ENCODE measurements around the gene CACNG4.
"Not testable (repeated sequence)": the region's sequence is repeated elsewhere in the genome, so short reads cannot be mapped to it uniquely, and the experiment has no call there.

The CACNG4 gene

DNA sequence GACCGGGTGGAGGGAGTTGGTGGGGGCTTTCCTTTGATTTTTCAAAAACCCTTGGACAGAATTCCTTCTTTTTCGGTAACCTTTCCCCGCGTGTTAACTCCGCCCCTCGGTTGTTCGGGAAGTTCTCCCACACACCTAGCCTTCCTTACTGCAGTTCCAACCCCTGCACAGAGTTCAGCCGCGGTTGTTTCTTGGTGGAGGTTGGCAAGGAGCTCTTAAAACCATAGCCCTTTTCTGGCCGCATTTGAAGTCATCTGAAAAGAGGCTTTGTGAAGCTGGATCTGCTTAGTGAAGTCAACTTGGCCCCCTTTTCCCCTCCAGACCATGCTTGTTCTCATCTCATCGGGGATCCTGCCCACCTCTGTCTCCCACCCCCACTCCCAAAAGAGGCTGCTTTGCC is 1.8 kb downstream of the CACNG4 start:
- no peak for DNase-seq

DNA sequence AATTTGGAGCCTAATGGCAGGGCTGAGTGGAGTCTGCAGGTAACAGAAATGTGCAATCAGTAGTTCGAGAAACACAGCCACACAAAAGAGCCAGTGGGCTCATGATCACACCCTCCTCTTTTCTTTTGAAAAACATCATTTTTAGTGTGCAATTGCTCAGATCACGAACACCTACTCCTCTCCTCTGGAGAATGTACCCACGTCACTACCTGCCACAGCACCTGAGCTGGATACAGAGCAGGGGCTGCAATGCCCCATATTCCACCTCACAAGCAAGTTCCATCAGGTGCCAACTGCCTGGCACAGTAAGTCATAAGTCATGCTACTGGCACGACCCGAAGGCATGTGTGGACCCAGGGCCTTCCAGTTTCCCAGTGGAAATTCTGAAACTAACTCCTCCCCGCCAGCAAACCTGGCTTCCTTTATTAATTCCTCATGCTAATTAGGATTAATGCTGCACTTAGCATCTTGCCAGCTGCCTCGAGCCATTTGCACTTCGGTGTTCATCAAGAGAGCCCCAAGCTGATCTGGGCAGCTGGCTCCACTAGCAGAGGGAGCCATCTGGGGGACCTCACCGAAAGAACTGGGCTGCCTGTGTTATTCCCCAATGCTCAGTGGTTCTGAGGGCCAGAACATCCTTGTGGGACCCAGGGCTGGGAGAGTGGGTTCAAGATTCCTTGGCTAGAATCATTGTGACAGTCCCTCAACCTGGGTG is 2.4 kb downstream of the CACNG4 start:
- no peak for DNase-seq

DNA sequence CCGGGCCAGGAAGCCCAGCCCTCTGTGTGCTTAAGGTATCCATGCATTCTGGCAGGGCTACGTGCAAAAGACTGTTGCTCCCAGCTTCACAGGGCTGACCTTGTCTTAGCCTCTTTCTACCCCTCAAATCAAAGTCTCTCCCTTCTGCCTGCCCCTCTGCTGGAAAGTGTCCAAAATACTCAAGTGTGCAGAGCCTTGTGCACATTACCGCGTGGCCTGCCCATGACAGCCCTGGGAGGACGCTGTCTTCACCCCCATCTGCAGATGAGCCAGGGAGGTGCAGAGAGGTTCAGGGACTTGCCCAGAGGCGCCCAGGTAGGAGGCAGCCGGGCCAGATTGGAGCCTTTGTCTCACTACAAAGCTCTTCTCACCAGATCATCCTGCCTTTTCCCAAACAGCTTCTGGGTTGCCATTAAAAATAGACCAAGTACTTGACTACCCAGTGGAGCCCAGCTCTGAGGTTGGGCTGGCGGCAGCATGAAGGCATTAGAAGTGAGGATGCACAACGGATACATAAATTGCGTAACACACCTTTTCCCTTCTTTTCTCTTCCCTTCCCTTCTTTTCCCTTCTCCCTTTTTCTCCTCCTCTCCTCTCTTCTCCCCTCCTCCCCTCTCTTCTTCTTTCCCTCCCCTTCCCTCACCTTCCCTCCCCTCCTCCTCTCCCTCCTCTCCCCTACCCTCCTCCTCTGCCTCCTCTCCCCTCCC is 3.5 kb downstream of the CACNG4 start:
- no peak for DNase-seq

DNA sequence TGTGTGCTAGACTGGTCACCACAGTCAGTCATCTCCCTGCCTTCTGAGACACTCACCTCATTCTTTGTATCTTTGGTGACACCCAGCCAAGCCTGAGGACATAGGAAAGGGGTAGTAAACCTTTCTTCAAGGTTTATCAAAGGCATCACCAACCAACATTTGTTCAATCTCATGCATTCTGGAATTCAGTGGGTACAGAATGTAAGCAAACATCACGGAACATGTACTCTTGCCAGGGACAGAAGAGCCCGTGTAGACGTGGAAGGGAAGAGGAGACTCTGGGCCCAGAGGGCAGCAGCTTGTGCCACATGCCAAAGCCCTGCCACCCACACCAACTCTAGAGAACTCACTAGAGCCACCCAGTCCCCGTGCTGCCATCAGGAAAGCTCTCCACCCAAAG is 4.4 kb downstream of the CACNG4 start:
- DNase-seq, result no peak

DNA sequence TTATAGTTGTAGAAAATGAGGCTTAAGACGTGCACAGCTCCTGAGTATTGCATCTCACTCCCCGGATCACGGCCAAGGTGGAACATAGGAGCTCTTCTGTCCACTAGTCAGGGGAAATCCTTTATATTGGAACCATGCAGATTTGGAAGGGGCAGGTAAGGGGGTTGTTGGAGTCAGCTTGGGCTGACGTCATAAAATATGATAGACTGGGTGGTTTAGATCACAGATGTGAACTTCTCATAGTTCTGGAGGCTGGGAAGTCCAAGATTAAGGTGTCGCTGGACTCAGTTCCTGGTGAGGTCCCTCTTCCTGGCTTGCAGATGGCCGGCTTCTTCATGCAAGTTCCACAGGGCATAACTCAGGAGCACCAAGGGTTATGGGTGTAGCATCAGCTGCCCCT is 5.6 kb downstream of the CACNG4 start:
- DNase-seq, result no peak

DNA sequence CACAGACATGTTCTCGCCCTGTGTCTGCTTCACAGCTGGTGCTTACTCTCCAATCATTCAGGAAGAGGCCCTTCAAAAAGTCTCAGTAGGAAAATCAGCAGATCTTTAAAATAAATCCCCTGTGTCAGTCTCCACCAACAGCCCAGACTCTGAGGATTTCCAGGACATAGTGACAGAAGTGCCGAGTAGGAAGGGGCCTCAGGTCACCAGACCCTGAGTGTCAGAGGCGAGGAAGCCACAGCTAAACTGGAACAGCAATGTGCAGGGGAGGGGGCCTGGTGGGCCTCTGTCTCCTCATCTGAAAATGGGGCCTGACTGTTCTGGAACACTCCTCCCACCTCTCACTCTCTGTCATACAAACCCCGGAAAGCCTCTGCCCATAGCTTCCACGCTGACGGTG is 6.3 kb downstream of the CACNG4 start:
- no peak for DNase-seq

DNA sequence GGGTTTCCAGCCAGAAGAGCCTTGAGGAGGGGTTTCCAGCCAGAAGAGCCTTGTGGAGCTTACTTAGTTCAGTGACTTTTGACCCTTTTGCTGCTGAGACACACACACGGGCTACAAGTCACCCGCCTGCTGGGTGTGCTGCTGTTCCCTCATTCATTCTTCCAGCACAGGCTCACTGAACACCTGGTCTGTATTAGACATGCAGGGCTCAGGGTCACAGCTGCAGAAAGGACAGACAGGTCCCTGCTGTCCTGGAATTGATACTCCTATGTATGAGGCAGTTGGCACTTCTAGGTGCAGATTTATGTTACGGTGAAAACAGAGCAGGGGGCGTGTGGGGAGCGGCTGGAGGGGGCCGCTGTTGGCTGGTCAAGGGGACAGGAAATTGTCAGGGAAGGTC is 6.8 kb downstream of the CACNG4 start:
- no peak for DNase-seq

DNA sequence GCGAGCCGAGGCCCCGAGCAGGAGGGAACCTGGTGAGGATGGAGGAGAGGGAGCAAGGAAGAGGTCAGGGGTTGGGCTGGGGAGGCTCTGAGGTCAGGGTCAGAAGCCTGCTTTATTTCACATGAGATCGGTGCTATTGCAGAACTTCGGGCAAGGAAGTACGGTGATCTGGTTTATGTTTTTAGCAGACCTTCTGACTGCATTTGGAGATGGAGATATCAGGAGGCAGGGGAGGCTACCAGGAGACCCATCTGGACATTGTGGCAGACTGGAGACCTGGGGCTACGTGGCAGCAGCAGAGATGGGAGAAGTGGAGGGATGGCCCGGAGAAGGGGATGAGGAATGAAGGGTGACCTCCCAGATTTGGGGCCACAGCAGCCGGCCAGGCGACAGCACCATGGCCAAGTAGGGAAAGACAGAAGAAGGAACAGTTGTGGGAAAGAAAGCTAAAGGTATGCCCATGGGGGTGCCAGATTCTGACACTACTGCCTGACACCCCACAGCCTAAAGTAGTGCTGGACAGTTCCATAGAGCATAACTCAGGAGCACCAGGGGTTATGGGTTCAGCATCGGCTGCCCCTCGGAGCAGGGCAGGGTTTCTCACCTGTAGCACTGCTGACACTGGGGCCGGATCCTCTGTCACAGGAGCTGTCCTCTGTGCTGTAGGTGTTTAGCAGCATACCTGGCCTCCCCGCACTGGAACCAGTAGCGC is 7.4 kb downstream of the CACNG4 start:
- no peak for DNase-seq

DNA sequence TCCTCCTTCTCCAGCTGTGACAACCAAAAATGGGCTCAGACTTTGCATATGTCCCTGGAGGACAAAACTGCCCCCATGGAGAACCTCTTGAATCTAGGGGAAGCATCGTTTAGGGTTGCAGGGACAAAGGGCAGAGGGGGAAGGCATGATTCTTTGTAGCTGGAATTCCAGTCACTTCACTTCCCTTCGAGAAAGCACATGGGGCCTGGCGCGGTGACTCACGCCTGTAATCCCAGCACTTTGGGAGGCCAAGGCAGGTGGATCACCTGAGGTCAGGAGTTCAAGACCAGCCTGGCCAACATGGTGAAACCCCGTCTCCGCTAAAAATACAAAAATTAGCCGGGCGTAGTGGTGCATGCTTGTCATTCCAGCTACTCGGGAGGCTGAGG is 7.9 kb downstream of the CACNG4 start:
- DNase-seq, result not testable (repeated sequence)

DNA sequence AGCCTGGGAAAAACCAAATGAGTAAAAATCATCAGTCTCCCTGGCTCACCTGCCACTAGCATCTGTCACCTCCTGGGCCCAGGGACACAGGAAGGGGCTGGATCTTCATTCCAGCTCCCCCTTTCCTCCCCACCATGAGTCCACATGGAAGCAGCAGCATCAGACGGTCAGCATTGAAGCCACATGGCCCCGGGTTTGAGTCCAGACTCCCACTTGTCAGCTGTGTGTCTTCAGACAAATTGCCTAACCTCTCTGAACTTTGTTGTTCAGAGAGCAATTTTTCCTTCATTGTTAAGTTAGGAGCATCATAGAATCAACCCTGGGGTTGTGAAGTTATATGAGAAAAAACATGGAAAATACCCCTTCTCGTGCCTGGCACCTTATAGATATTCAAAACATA is 10.7 kb downstream of the CACNG4 start:
- no peak for DNase-seq

DNA sequence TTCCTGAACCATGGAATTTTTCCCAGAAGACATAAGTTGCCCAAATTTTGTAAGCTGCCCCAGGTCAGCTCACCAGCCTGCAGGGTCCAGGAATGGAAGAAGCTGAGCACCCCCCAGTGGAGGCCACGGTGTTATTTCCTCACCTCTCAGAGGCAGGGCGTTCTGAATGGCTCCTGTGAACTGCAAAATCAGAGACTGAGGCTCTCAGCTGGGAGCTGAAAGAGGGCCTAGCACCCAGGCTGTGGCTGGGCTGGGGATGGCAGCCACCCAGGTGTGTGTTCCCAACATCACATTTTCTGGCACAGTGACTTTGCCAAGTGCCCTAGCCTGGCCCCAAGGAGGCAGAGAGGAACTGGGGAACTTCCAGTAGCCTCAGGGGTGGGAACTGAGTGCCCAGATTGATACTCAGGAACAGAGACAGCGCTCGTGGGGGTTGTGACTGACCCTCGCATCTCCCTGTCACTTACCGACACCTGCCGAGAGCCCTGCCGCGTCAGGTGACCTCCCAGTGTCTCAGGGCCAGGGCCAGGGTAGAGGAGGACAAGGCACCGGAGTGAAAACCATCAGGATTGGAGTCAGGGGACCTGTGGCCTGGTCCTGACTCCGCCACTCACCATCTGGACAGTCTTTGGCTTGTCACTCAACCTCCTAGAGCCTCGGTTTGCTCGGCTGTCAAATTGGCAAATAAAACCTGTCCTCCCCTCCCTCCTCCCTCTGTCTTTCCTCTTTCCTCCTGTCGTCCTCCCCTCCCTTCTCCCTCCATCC is 11.3 kb downstream of the CACNG4 start:
- no peak for DNase-seq

DNA sequence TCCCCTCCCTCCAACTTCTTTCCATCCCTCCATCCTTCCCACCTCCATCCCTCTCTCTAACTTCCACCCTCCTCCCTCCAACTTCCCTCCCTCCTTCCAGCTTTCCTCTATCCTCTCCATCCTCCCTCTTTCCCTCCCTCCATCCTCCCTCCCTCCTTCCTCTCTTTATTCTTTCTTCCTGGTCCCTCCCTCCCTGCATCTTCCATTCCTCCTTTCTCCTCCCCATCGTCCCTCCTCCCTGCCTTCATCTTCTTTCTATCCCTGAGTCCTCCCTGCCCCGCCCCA is 11.8 kb downstream of the CACNG4 start:
- DNase-seq, result no peak

DNA sequence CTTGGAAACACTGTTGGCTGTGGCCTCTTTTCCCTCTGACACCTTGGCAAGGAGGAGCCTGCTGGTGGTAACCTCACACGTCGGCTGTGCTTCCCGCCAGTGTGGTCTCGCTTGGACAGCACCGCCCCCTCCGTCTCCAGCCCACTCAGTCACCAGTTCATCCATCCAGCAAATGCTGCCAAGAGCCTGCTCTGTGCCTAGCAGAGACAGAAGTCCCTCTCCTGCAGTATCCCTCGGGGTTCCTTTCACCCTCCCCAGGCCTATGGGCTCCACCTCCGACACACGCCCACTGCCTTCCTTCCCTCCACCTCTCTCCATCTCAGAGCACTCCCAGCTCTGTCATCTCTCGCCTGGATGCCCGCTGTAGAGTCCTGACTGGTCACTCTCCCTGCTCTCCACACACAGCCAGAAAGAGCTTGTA is 12.3 kb downstream of the CACNG4 start:
- DNase-seq, result no peak

DNA sequence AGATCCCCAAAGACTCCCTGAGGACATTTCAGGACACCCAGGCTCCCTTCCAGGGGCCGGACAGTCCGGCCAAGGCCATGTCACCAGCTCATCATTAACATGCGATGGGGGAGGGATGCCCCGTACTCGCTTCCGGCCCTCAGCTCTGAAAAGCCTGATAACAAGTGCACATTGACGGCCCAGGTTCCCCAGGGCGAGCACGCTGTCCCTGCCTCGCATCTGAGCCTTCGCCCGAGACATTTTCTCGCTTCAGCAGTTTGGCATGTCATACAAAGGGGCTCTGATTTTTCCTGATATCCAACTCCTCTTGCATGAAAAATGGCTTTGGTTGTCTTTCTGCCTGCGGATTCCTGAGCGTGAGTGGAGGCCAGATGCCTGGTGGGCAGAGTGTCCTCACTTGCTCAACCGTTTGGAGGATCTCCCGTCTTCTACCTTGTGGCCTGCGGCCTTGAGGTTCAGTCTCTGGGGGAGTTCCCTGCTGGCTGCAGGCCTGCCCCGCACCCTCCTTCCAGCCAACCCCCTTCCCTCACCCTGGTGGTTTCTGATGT is 14.1 kb downstream of the CACNG4 start:
- no peak for DNase-seq

DNA sequence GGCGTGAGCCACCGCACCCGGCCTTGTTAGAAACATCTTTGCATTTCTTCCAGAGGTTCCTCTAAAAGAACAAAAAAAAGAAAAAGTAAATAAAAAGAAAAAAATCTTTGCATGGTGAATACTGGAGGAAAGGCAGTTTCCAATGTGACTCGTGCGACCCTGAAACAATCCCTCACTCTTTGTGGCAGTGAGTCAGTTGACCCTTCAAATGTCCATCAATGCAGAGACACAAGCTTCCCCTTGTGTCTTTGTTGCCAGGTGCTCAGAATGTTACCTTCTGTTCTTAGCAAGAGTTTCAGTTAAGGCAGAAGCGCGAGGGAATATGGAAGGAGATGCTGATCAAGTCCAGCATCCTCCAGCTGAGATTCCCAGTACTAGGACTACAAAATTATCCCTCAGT is 16.4 kb downstream of the CACNG4 start:
- no peak for DNase-seq

DNA sequence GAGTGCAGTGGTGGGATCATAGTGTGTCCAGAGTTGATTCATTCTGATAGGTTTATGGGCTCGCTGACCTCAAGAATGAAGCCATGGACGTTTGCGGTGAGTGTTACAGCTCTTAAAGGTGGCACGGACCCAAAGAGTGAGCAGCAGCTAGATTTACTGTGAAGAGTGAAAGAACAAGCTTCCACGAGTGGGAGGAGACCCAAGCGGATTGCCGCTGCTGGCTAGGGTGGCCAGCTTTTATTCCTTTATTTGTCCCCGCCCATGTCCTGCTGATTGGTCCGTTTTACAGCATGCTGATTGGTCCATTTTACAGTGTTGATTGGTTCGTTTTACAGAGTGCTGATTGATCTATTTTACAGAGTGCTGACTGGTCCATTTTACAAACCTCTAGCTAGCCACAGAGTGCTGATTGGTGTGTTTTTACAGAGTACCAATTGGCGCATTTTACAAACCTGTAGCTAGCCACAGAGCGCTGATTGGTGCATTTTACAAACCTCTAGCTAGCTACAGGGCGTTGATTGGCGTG is 17.5 kb downstream of the CACNG4 start:
- no peak for DNase-seq

DNA sequence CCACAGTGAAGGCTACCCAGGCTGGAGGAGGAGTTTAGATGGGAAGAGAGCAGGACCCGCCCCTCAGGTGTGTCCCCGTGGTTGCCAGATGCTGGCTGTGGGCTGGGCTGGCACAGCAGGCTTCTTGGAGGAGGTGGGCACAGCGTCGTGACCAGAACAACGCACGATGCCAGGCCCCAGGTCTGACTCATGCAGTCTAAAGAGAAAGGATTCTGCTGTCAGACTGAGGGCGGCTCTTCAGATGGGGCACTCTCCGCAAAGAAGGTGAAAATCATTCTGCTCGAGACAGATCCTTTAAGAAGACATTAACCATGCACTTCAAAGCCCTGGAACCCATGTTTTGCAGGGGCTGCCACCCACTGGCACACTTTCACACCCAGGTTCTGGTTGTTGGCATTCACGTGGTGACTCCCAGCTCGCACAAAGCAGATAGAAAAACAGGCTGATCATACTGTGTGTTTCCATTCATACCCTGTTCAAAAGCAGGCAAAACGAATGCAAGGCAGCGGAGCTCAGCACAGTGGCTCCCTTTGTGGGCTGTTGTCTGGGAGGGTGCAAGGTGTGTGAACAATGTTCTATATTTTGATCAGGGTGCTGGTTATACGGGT is 19.0 kb downstream of the CACNG4 start:
- DNase-seq, result no peak

DNA sequence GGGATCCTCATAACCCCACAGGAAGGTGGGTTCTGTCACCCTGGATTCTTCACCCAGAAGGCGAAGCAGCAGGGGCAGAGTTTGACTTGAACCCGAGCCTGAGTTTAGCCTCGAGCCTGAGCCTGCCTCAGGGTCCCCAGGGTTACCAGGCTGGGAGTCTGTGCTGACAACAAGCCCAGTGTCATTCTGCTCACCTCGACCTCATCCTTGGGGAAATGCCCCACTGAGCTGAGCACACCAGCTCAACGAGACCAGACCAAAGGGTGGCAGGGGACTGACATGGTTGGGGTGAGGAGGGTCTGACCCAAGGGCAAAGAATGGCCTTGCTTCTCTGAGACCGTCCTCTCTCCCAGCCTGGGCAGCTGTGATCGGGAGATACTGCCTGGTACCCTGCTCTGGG is 20.2 kb downstream of the CACNG4 start:
- no peak for DNase-seq

DNA sequence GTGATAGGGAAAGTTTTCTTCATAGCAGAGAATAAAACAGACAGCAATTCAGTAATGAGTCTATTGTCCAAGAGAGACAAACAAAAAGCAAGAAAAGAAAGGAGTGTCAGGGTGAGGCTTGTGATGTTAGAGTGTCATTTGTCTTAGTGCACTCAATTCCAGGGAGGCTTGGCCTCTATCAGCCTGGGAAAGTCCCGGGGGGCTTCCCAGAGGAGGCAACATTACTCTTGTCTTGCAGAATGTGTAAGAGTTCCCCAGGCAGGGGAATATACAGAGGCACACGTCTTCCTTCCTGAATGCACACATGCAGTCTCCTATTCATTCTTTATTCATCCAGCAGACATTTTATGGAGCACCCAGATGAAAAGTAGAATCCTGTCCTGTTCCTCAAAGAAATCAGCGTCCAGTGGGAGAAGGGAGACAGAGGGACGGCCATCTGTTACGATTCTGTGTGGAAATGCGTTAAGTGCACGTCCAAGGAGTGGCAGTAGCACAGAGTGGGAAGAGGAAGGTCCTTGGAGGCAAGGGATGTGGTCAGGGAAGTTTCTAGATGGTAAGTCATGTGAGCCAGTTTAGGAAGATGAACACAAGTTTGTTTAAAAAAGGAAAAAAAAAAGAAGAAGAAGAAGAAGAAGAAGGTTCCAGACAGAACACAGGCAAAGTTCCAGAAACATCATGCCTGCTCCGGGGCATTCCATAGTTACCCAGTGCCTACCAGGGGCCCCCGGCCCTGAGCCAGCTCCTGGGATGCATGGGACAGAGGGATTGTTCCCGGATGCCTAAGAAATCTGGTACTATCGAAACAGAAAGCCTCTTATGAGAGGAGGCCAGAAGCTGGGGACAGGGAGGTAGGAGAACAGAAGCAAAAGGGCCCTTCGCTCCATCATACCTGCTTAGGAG is 21.1 kb downstream of the CACNG4 start:
- no peak for DNase-seq

DNA sequence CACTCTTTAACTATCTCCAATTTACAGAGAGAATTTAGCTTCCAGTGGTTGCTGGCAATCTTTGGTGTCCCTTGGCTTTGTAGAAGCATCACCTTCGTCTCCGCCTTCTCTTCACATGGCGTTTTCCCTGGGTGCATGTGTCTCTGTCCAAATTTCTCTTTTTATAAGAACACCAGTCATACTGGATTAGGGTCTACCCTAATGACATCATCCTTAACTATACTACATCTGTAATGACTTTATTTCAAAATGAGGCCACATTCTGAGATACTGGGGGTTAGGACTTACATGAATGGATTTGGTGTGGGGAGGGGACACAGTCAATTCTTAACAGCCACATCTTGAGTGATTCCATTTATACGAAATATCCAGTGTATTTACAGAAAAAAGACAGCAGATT is 22.2 kb downstream of the CACNG4 start:
- DNase-seq, result no peak

DNA sequence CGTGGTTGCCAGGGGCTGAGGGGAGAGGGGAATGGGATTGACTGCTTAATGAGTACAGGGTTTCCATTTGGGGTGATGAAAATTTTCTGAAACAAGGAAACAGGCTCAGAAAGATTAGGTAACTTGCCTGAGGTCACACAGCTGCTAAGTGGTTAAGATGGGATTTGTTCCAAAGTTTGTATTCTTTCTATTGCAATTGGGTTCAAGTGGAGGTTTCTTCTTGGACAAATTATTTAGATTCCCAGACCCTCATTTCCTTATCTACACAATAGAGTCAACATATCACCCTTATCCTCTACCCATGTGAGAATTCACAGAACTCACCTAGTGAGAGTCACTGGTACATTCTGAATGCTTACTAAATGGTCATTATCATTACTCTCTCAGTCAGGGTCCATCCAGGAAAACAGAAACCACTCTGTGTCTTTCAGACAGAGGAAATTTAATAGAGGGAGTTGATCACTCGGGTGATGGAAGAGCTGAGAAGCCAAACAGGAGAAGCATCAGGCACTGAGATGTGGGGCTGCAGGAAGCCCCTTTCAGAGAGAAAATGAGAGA is 22.6 kb downstream of the CACNG4 start:
- no peak for DNase-seq

Data from NCI-H748 treated with DMSO at 0.1 percent for 48 hours (cell line).